K562 (cell line): ENCODE results near the gene APOM. TPM values are rescaled to one million over a fixed set of nuclear protein-coding genes. Genes with fewer than 3 reads are reported as not detected.
A peak's percentile ranks its signal among the peaks of the same experiment; 100 is the strongest.

ENCODE experiments used
- BRD4 ChIP-seq: fragments of 200-600 bp; sonication (generic); IDR thresholded peaks from 2 replicates; pipeline ENCODE4 v1.6.1; 2017; ENCODE audit warnings: inconsistent platforms
- ESRRA ChIP-seq: fragments of 450-650 bp; IDR thresholded peaks from 2 replicates; pipeline ENCODE4 v1.6.1; 2014; ENCODE audit warnings: low read depth, mild to moderate bottlenecking, moderate library complexity, borderline replicate concordance
- HDAC1 ChIP-seq, 2 experiments: fragments of 450-650 bp; IDR thresholded peaks; 2 replicates each; pipeline ENCODE4 v1.6.1; 2016 to 2017; ENCODE audit warnings: inconsistent platforms in 1 of 2, mild to moderate bottlenecking in 1 of 2, moderate library complexity in 1 of 2
- KAT7 ChIP-seq: sonication (generic); formaldehyde crosslinking; IDR thresholded peaks from 2 replicates; pipeline ENCODE4 v1.8.0; 2022; ENCODE audit warnings: missing genetic modification reagents, mild to moderate bottlenecking, borderline replicate concordance
- MCM2 ChIP-seq: fragments of 450-650 bp; IDR thresholded peaks from 2 replicates; pipeline ENCODE4 v1.6.1; 2017; ENCODE audit warnings: low read depth, mild to moderate bottlenecking
- NR4A1 ChIP-seq, 2 experiments: fragments of 250-450 bp in 1 of 2; fragments of 450-650 bp in 1 of 2; sonication (Bioruptor Pico) in 1 of 2; IDR thresholded peaks; 2 replicates each; pipeline versions ENCODE4 v1.4.0 to v1.6.1; 2016 to 2020; ENCODE audit warnings: mild to moderate bottlenecking in 2 of 2, missing compliant biosample characterization in 1 of 2, missing genetic modification characterization in 1 of 2, moderate library complexity in 1 of 2
- ZNF197 ChIP-seq: fragments of 200-800 bp; sonication (Bioruptor generic); IDR thresholded peaks from 2 replicates; pipeline ENCODE4 v1.6.1; 2016; ENCODE audit warnings: low read depth, missing genetic modification characterization, missing compliant biosample characterization
- ZNF75A ChIP-seq: fragments of 450-650 bp; formaldehyde crosslinking; IDR thresholded peaks from 2 replicates; pipeline ENCODE4 v1.4.0; 2020; ENCODE audit warnings: mild to moderate bottlenecking
- ZNF76 ChIP-seq: fragments of 250-450 bp; sonication (Bioruptor Pico); IDR thresholded peaks from 2 replicates; pipeline ENCODE4 v1.4.0; 2020; ENCODE audit warnings: mild to moderate bottlenecking, moderate library complexity, borderline replicate concordance
- ZNF77 ChIP-seq: fragments of 250-450 bp; sonication (Bioruptor Pico); IDR thresholded peaks from 2 replicates; pipeline ENCODE4 v1.5.0; 2020
- polyA plus RNA-seq, 8 experiments: library from polyadenylated mRNA; depleted of rRNA in 4 of 8; stranded (reverse) in 5 of 8; unstranded in 3 of 8; fragments of >200 nt; fragmentation: Nextera tagmentation in 2 of 8; fragmentation: Illumina TruSeq in 1 of 8; extraction: Ambion mirVana in 2 of 8; extraction: Trizol in 1 of 8; gene quantifications; 2 replicates each; pipeline versions ENCODE4 v1.2.1 to v1.2.3, GENCODE V29; 2011 to 2014; ENCODE audit warnings: inconsistent platforms in 1 of 8, missing spikeins in 1 of 8
- total RNA-seq, 7 experiments: library from RNA; depleted of rRNA in 6 of 7; stranded (reverse); fragments of >200 nt in 6 of 7; fragmentation: Illumina TruSeq in 2 of 7; extraction: Trizol in 2 of 7; gene quantifications; 2 replicates each; pipeline versions ENCODE4 v1.2.1 to v1.2.3, GENCODE V29; 2011 to 2021; ENCODE audit warnings: low replicate concordance in 1 of 7
- TF ChIP-seq, protein P1 (sequence below): sonication (generic); formaldehyde crosslinking; IDR thresholded peaks from 2 replicates; pipeline ENCODE4 v1.8.0; 2022; ENCODE audit warnings: mild to moderate bottlenecking, missing genetic modification reagents, borderline replicate concordance

APOM gene
- total and polyA plus RNA-seq, 9 of the 15 experiments (the other 6 are each of a cell fraction or from before 2014, with no cell fraction given) = 5.7 to 24.3 (median 10.4) TPM

GRCh38 chr6:31664790-31665500, 9.3 kb downstream of the APOM start, which contains the start of gene GPANK1 (continued):
- TF ChIP-seq, protein P1, sequence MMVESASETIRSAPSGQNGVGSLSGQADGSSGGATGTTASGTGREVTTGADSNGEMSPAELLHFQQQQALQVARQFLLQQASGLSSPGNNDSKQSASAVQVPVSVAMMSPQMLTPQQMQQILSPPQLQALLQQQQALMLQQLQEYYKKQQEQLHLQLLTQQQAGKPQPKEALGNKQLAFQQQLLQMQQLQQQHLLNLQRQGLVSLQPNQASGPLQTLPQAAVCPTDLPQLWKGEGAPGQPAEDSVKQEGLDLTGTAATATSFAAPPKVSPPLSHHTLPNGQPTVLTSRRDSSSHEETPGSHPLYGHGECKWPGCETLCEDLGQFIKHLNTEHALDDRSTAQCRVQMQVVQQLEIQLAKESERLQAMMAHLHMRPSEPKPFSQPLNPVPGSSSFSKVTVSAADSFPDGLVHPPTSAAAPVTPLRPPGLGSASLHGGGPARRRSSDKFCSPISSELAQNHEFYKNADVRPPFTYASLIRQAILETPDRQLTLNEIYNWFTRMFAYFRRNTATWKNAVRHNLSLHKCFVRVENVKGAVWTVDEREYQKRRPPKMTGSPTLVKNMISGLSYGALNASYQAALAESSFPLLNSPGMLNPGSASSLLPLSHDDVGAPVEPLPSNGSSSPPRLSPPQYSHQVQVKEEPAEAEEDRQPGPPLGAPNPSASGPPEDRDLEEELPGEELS (CRISPR knock-in tag) = peak; percentile 100
- TF ChIP-seq MCM2 = no peak
- 0 out of 2 replicates have a peak, but pooled peaks have one; percentile 31 for TF ChIP-seq ZNF75A (CRISPR knock-in tag)
- TF ChIP-seq NR4A1 (CRISPR knock-in tag; IDR thresholded peaks at IDR 0.05) = peak; percentile 28; the same call in 1 of the 2 replicates
- TF ChIP-seq NR4A1 (tag; IDR thresholded peaks at IDR 0.05) = peak; percentile 67; the same call in 1 of the 2 replicates
- TF ChIP-seq HDAC1 (IDR thresholded peaks at IDR 0.05) = peak in 1 of 2 experiments; percentile 6; a peak in 1 of 4 replicates
- TF ChIP-seq BRD4 = peak; percentile 98
- TF ChIP-seq ZNF77 (CRISPR knock-in tag) = 0 out of 2 replicates have a peak, but pooled peaks have one; percentile 4
- no peak for TF ChIP-seq ZNF76 (CRISPR knock-in tag)
- peak; percentile 100 for TF ChIP-seq KAT7 (CRISPR knock-in tag)
- TF ChIP-seq ZNF197 (CRISPR knock-in tag) = no peak
- TF ChIP-seq ESRRA = peak; percentile 97; the same call in 1 of the 2 replicates
